Measurements from ENCODE around the gene PRSS1. TPM values are rescaled to one million over a fixed set of nuclear protein-coding genes. Genes with fewer than 3 reads are reported as not detected.

PRSS1 gene
- total and polyA plus RNA-seq, 2 of the 8 experiments (the other 6 are each of a cell fraction or from before 2014, with no cell fraction given): 0.09 TPM; not detected in 1

DNA sequence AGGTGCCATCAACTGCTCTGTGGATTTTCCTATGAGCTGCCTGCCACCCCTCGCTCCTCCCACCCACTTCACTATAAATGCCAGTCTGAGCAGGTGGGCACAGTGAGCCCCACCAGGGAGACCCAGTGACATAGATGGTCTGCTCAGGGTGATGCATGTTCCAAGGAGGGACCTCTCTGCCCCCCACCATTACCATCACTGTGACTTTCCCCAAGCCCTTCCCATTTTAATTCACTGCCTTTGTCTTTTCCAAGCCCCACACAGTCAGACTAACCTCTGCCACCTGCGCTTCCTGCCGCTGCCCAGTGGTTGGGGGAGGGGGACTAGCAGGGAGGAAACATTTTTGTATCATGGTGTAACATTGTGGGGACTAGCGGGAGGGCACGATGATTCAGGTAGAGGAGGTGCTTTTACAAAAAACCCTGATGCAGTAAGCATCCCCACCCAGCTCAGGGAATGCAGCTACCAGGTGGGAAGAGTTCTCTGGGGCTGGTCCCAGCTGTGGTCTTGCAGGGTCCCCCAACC lies 46.1 kb downstream of the PRSS1 start:
- H3K23ac ChIP-seq (ENCODE audit: insufficient read length): no peak overlapping the region
- H2BK5ac ChIP-seq (ENCODE audit: low read depth, low read length): peak overlapping the region; percentile 84; the same call in 1 of the 2 replicates
- H3K4ac ChIP-seq (replicated peaks; ENCODE audit: insufficient read length, low read depth, low read length): no peak overlapping the region
- no peaks in the 10 kb centered on the region for H3K36me3 ChIP-seq (ENCODE audit: control insufficient read depth in 2 of 4, insufficient read depth in 4 of 4, low read length in 3 of 4)
- no peak overlapping the region; the same call in 1 of the 2 replicates for H4K8ac ChIP-seq (ENCODE audit: extremely low read depth, insufficient read depth, low read length)
- no peak overlapping the region for H4K5ac ChIP-seq (ENCODE audit: insufficient read length, low read depth, low read length)
- DNase-seq (ENCODE audit: low read depth in 1 of 2, low spot score in 2 of 2) (peak; percentile 65 to 77), FAIRE-seq (no peak)
- WGBS, 2 experiments (ENCODE audit: extremely low coverage in 1 of 2, insufficient coverage in 1 of 2, insufficient read length in 1 of 2, insufficient replicate concordance in 2 of 2, low coverage in 1 of 2, low lambda C conversion rate in 2 of 2, missing lambda C conversion rate in 1 of 2): 21% methylated on average over 5 of the region's 5 CpGs; no CpG with 5 or more reads in 1 of the 2 experiments
- no peaks in the 10 kb centered on the region for H3K9me3 ChIP-seq (ENCODE audit: insufficient read depth in 2 of 2, low read depth in 1 of 2, low read length in 1 of 2)
- peaks cover 17% of the 10 kb centered on the region for H3K23me2 ChIP-seq (ENCODE audit: low read depth, low read length)
- H3K27ac ChIP-seq (ENCODE audit: low read depth, low read length): no peak overlapping the region
- peaks cover 0 to 3% of the 10 kb centered on the region in 2 experiments for H4K20me1 ChIP-seq (replicated peaks in 1 of 2; ENCODE audit: control insufficient read depth in 1 of 2, insufficient read depth in 2 of 2, low read length in 2 of 2)
- peak overlapping the region; percentile 86 for H2BK120ac ChIP-seq (replicated peaks; ENCODE audit: low read depth, low read length)
- no peak overlapping the region for H3K14ac ChIP-seq (ENCODE audit: insufficient read length)
- H3K9ac ChIP-seq (replicated peaks in 1 of 4; ENCODE audit: extremely low read depth in 1 of 4, low read depth in 3 of 4, low read length in 3 of 4): no peak overlapping the region
- H3K79me1 ChIP-seq (ENCODE audit: low read depth, low read length): no peaks in the 10 kb centered on the region
- H3K4me3 ChIP-seq (ENCODE audit: extremely low read depth in 1 of 4, insufficient read depth in 2 of 4, low read depth in 3 of 4, low read length in 4 of 4): peak overlapping the region in 1 of 4 experiments; percentile 80; a peak in 2 of 8 replicates
- peaks cover 14 to 30% (median 17%) of the 10 kb centered on the region in 4 experiments for H3K4me1 ChIP-seq (replicated peaks in 1 of 4; ENCODE audit: control insufficient read depth in 3 of 4, insufficient read depth in 4 of 4, low read length in 3 of 4)
- peak overlapping the region; percentile 88 for H4K91ac ChIP-seq (replicated peaks; ENCODE audit: insufficient read length, low read length)
- POLR2A ChIA-PET (ENCODE audit: partially characterized antibody): interaction anchor here (0.8 to 5.8 kb wide), 4 partner anchors 12 to 169 kb away, joined by 3 to 36 read pairs (median 10); no protein-coding TSS in a partner anchor
- CTCF ChIA-PET (ENCODE audit: partially characterized antibody): interaction anchor here (0.8 to 24.1 kb wide), 12 partner anchors 9 to 475 kb away, joined by 3 to 430 read pairs (median 8); partner anchors contain the start of gene EPHB6
- H3K79me2 ChIP-seq (ENCODE audit: control insufficient read depth in 1 of 2, insufficient read depth in 2 of 2, low read length in 2 of 2): peaks cover 0 to 6% of the 10 kb centered on the region in 2 experiments; a peak in 1 of 4 replicates
- no peak overlapping the region for H3K56ac ChIP-seq (replicated peaks; ENCODE audit: insufficient read length, low read depth, low read length)
- H2BK12ac ChIP-seq (ENCODE audit: low read depth, low read length): peak overlapping the region; percentile 93; the same call in 1 of the 2 replicates
- H3K18ac ChIP-seq (ENCODE audit: extremely low read depth, low read length): 0 out of 2 replicates have a peak overlapping the region, but pooled peaks have one; percentile 91
- H3K27me3 ChIP-seq (replicated peaks in 1 of 4; ENCODE audit: control insufficient read depth in 3 of 4, extremely low read depth in 1 of 4, insufficient read depth in 3 of 4, low read length in 3 of 4): peaks cover 1 to 36% (median 26%) of the 10 kb centered on the region in 4 experiments; a peak in 6 of 7 replicates
- no peak overlapping the region for H2BK15ac ChIP-seq (ENCODE audit: low read length)
- peak overlapping the region; percentile 91; the same call in 1 of the 2 replicates for H2BK20ac ChIP-seq (ENCODE audit: low read length)
- no peak overlapping the region for H2AK5ac ChIP-seq (ENCODE audit: low read depth, low read length)
- H2AFZ ChIP-seq (ENCODE audit: low read length): no peak overlapping the region
- peak overlapping the region; percentile 72 to 99 for H3K4me2 ChIP-seq (ENCODE audit: insufficient read depth in 1 of 2, low read depth in 2 of 2, low read length in 2 of 2)
- TF ChIP-seq NRF1 (IDR thresholded peaks at IDR 0.05; ENCODE audit: low read depth, low read length) (no peak), EZH2 (IDR thresholded peaks at IDR 0.05; ENCODE audit: low read depth, low read length, severe bottlenecking) (no peak), HDAC2 (IDR thresholded peaks at IDR 0.05; ENCODE audit: borderline replicate concordance in 1 of 2, low read depth in 2 of 2, low read length in 2 of 2) (no peak), CHD2 (IDR thresholded peaks at IDR 0.05; ENCODE audit: low read length) (no peak), CBX5 (IDR thresholded peaks at IDR 0.05; ENCODE audit: low read depth, low read length) (no peak), BCL11A (IDR thresholded peaks at IDR 0.05; ENCODE audit: low read depth in 2 of 2, low read length in 2 of 2) (no peak), POLR2AphosphoS5 (IDR thresholded peaks at IDR 0.05; ENCODE audit: low read depth, low read length) (peak; percentile 66), KDM4A (IDR thresholded peaks at IDR 0.05; ENCODE audit: low read depth, low read length, severe bottlenecking) (no peak)
- TF ChIP-seq, protein P1, sequence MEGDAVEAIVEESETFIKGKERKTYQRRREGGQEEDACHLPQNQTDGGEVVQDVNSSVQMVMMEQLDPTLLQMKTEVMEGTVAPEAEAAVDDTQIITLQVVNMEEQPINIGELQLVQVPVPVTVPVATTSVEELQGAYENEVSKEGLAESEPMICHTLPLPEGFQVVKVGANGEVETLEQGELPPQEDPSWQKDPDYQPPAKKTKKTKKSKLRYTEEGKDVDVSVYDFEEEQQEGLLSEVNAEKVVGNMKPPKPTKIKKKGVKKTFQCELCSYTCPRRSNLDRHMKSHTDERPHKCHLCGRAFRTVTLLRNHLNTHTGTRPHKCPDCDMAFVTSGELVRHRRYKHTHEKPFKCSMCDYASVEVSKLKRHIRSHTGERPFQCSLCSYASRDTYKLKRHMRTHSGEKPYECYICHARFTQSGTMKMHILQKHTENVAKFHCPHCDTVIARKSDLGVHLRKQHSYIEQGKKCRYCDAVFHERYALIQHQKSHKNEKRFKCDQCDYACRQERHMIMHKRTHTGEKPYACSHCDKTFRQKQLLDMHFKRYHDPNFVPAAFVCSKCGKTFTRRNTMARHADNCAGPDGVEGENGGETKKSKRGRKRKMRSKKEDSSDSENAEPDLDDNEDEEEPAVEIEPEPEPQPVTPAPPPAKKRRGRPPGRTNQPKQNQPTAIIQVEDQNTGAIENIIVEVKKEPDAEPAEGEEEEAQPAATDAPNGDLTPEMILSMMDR (IDR thresholded peaks at IDR 0.05; ENCODE audit: control extremely low read depth in 1 of 3, insufficient read depth in 1 of 3, low read depth in 1 of 3, low read length in 3 of 3): no peak

Data from H1 (cell line).